Lung (tissue), 12 donors: Measurements from ENCODE around the gene EPHB2. TPM values are rescaled to one million over a fixed set of nuclear protein-coding genes. Genes with fewer than 3 reads are reported as not detected.
A peak's percentile ranks its signal among the peaks of the same experiment; 100 is the strongest.

Experiments used
- ATAC-seq: fragments of 200-7000 bp; cut with Tn5 transposase; one replicate; pipeline ENCODE4 v1.9.1; 2020; ENCODE audit warnings: moderate number of reproducible peaks; ENCODE audit not compliant: insufficient read depth, low FRiP score
- DNase-seq, 3 donors: peaks; one replicate each; pipeline ENCODE4 v3.0.0-alpha.2; 2013 to 2017
- H3K27ac ChIP-seq, 2 donors: one replicate each; pipeline ENCODE4 v1.5.1; 2013; ENCODE audit warnings: mild to moderate bottlenecking in 2 of 2, moderate library complexity in 2 of 2, control low read depth in 1 of 2, inconsistent platforms in 1 of 2, low read depth in 1 of 2, low read length in 1 of 2
- H3K27me3 ChIP-seq, 3 donors: one replicate each; pipeline ENCODE4 v1.5.1; 2013; ENCODE audit warnings: low read length in 2 of 3; ENCODE audit not compliant: control insufficient read depth in 3 of 3, insufficient read depth in 3 of 3
- H3K36me3 ChIP-seq, 4 donors: one replicate each; pipeline ENCODE4 v1.5.1; 2013; ENCODE audit warnings: low read length in 4 of 4, mild to moderate bottlenecking in 1 of 4, moderate library complexity in 1 of 4; ENCODE audit not compliant: control insufficient read depth in 4 of 4, insufficient read depth in 4 of 4
- H3K4me1 ChIP-seq, 5 donors: one replicate each; pipeline ENCODE4 v1.5.1; 2013; ENCODE audit warnings: low read length in 5 of 5, mild to moderate bottlenecking in 2 of 5, moderate library complexity in 1 of 5; ENCODE audit not compliant: control insufficient read depth in 5 of 5, insufficient read depth in 5 of 5
- H3K4me3 ChIP-seq: one replicate; pipeline ENCODE4 v1.5.1; 2013; ENCODE audit warnings: mild to moderate bottlenecking, control low read depth, moderate library complexity
- H3K9ac ChIP-seq, 2 donors: one replicate each; pipeline ENCODE4 v1.5.1; 2013; ENCODE audit warnings: low read length in 2 of 2, control low read depth in 1 of 2; ENCODE audit not compliant: insufficient read depth in 1 of 2
- H3K9me3 ChIP-seq, 4 donors: one replicate each; pipeline ENCODE4 v1.5.1; 2013; ENCODE audit warnings: low read length in 3 of 4, mild to moderate bottlenecking in 1 of 4, moderate library complexity in 1 of 4; ENCODE audit not compliant: control insufficient read depth in 4 of 4, insufficient read depth in 3 of 4
- WGBS, 2 donors: extraction: QIAGEN DNeasy Blood & Tissue Kit; methylation state at CpG; one replicate each; pipeline ENCODE4 v1.1.7; 2013; 5-methylcytosine and 5-hydroxymethylcytosine counted together
- polyA plus RNA-seq, 2 donors: library from polyadenylated mRNA; stranded (reverse); fragments of 200-250 nt; gene quantifications; one replicate each; pipeline ENCODE4 v1.2.1, GENCODE V29; 2013
- total RNA-seq, 2 donors: library from RNA; depleted of rRNA in 1 of 2; stranded (reverse); fragments of >200 nt in 1 of 2; gene quantifications; one replicate each; pipeline ENCODE4 v1.2.1, GENCODE V29; 2014 to 2021
- TF ChIP-seq, protein P1 (sequence below): IDR thresholded peaks from 2 replicates; pipeline ENCODE4 v1.5.1; 2012; ENCODE audit warnings: mild to moderate bottlenecking; ENCODE audit errors: control extremely low read depth, extremely low read depth
- donor health status: control.
- donor health status: control.
- donor health status: Bipolar disorder and iron deficiency.
- donor health status: healthy.
- donor health status: DM: yes; HTN: yes; CAD: no.

Gene EPHB2
- total and polyA plus RNA-seq, 4 donors, result 1.2 to 8.5 (median 5.8) TPM

DNA sequence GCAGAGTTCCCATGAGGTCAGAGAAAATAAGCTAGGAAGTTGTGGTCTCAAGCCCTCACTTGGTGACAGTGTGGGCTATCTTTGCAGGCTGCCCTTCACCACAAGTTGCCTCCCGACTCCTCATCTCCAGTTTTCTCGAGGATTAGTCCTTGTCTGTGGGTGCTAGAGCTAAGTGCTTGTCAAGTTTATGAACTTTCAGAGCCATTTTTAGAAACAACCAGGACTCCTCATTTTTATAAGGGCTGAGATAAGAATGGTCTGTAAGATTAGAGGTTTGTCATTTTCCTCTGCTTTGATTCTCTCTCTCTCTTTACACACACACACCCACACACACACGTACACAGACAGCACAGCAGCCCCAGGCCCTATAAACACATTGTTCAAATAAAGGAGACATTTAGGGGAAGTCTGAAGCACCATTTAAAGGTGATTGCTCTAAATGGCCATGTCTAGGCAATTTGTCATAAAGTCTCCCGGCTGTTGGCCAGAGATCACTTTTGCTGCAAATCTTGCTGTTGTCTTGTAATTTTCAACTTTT, 134.8 kb downstream of the EPHB2 start:
- Histone ChIP-seq H3K27me3 (no peaks in the 10 kb centered on the region), H3K9ac (no peak overlapping the region), H3K4me3 (no peak overlapping the region), H3K4me1 (peaks cover 0 to 6% (median 0%) of the 10 kb centered on the region in 5 donors), H3K9me3 (peaks cover 0 to 2% (median 0%) of the 10 kb centered on the region in 4 donors), H3K36me3 (no peaks in the 10 kb centered on the region), H3K27ac (no peak overlapping the region)
- TF ChIP-seq, protein P1, sequence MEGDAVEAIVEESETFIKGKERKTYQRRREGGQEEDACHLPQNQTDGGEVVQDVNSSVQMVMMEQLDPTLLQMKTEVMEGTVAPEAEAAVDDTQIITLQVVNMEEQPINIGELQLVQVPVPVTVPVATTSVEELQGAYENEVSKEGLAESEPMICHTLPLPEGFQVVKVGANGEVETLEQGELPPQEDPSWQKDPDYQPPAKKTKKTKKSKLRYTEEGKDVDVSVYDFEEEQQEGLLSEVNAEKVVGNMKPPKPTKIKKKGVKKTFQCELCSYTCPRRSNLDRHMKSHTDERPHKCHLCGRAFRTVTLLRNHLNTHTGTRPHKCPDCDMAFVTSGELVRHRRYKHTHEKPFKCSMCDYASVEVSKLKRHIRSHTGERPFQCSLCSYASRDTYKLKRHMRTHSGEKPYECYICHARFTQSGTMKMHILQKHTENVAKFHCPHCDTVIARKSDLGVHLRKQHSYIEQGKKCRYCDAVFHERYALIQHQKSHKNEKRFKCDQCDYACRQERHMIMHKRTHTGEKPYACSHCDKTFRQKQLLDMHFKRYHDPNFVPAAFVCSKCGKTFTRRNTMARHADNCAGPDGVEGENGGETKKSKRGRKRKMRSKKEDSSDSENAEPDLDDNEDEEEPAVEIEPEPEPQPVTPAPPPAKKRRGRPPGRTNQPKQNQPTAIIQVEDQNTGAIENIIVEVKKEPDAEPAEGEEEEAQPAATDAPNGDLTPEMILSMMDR, result no peak
- DNase-seq (no peak), ATAC-seq (no peak)
- WGBS, 2 donors, result 44 to 54% methylated on average over 4 of the region's 4 CpGs

DNA sequence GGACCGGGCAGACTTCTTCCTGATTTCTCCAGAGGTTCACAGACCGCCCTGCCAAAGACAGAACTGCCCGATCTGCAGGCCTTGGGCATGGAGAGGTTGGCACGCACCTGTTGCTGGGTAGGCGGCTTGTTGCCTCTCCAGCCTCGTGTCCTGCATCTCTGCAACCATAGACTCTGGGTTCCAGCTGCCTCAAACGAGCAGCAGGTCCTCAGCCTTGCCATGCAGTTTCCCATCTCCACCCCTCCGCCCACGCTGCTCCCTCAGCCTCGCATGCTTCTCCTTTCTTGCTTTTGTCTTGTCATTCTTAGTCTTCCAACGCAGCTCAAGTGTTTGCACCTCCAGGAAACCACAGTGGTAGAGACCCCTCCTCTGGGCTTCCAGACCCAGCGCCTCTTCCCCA, 135.8 kb downstream of the EPHB2 start:
- Histone ChIP-seq H3K4me3 (no peak overlapping the region), H3K27me3 (no peaks in the 10 kb centered on the region), H3K36me3 (no peaks in the 10 kb centered on the region), H3K9me3 (peaks cover 0 to 2% (median 0%) of the 10 kb centered on the region in 4 donors), H3K4me1 (peaks cover 0 to 6% (median 0%) of the 10 kb centered on the region in 5 donors), H3K27ac (no peak overlapping the region), H3K9ac (no peak overlapping the region)
- ATAC-seq, result peak; percentile 40
- WGBS, 2 donors, result 29 to 54% methylated on average over 12 of the region's 12 CpGs
- no peak for DNase-seq
- TF ChIP-seq, protein P1, result no peak

DNA sequence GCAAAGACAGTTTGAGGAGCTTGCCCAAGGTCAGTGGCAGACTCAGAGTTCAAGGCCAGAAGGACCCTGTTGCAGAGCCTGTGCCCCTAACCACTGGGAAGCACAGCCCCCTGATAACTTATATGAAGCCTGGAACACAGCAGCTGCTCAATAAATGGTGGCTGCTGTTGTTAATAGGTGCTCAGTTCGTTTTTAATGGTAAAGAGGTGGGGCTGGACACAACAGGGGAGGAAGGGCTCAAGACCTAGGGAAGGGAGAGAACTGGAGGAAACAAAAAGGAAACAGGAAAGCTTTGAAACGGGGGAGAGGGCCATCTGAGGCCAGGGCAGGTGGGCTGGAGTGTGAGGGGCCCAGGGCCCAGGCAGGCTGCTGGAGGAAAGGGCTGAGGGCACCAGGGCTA, 136.6 kb downstream of the EPHB2 start:
- no peak for ATAC-seq
- no peak overlapping the region for H3K9ac ChIP-seq
- no peaks in the 10 kb centered on the region for H3K27me3 ChIP-seq
- 42 to 49% methylated on average over 2 of the region's 2 CpGs for WGBS, 2 donors
- H3K36me3 ChIP-seq, result no peaks in the 10 kb centered on the region
- H3K4me3 ChIP-seq, result no peak overlapping the region
- DNase-seq, result no peak
- H3K9me3 ChIP-seq, result peaks cover 0 to 2% (median 0%) of the 10 kb centered on the region in 4 donors
- H3K4me1 ChIP-seq, result peaks cover 0 to 6% (median 0%) of the 10 kb centered on the region in 5 donors
- H3K27ac ChIP-seq, result no peak overlapping the region
- TF ChIP-seq, protein P1, result no peak

DNA sequence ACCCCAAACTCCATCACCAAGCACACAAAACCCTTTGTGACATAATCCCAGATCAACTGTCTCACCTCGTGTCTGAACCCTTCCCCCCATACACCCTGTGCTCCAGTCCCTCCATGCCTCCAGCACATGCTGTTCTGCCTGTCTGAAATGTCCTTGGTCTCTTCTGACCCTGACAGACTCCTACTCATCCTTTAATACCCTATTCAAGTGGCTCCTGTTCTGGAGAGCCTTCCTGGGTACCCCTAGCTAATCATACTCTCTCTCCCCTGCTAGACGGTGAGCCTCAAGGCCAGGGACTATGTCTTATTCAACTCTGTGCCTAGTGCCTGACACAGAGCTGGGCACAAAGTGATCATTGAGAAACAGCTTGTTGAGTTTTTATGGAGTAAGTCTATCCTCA, 137.1 kb downstream of the EPHB2 start:
- Histone ChIP-seq H3K27ac (no peak overlapping the region), H3K4me1 (peaks cover 0 to 6% (median 0%) of the 10 kb centered on the region in 5 donors), H3K36me3 (no peaks in the 10 kb centered on the region), H3K4me3 (no peak overlapping the region), H3K27me3 (no peaks in the 10 kb centered on the region), H3K9ac (no peak overlapping the region), H3K9me3 (peaks cover 0 to 2% (median 0%) of the 10 kb centered on the region in 4 donors)
- 82 to 84% methylated on average over 2 of the region's 2 CpGs for WGBS, 2 donors
- TF ChIP-seq, protein P1, result no peak
- no peak for ATAC-seq
- no peak for DNase-seq
